PC-9 (cell line): Measurements from ENCODE around the gene ITGBL1. TPM values are rescaled to one million over a fixed set of nuclear protein-coding genes. Genes with fewer than 3 reads are reported as not detected.

Experiments used
- BruUV-seq: library from RNA; stranded (reverse); fragments of 400-500 nt; replicated peaks from 2 replicates; lab custom pipeline; 2021; lab: Mats Ljungman, UMichigan
- CTCF ChIA-PET: fragments of 300-600 bp; sonication (Branson Sonifier 250); formaldehyde crosslinking; loops from one replicate; lab custom pipeline; 2022; ENCODE audit warnings: antibody characterized with exemption; lab: Charles Lee
- POLR2A ChIA-PET: fragments of 300-600 bp; sonication (Branson Sonifier 250); formaldehyde crosslinking; loops from one replicate; lab custom pipeline; 2022; ENCODE audit warnings: antibody characterized with exemption; ENCODE audit not compliant: unreplicated experiment; lab: Charles Lee
- DNase-seq, 2 experiments: peaks; one replicate each; pipeline versions ENCODE4 v3.0.0 to v3.0.0-alpha.2; 2015 to 2022; ENCODE audit warnings: mixed read lengths in 1 of 2
- H2AFZ ChIP-seq: fragments of 200-600 bp; sonication (generic); 2 replicates; pipeline ENCODE4 v1.8.1; 2017; ENCODE audit warnings: antibody characterized with exemption
- H3F3A ChIP-seq: fragments of 200-600 bp; sonication (generic); 2 replicates; pipeline ENCODE4 v1.8.1; 2017; ENCODE audit warnings: antibody characterized with exemption, mild to moderate bottlenecking, low read depth; ENCODE audit not compliant: insufficient read depth
- H3K27ac ChIP-seq: fragments of 200-600 bp; sonication (generic); 2 replicates; pipeline ENCODE4 v1.6.1; 2016; ENCODE audit warnings: mixed run types
- H3K27me3 ChIP-seq: fragments of 200-600 bp; sonication (generic); 2 replicates; pipeline ENCODE4 v1.6.1; 2016; ENCODE audit warnings: low read depth, mixed run types; ENCODE audit not compliant: insufficient read depth
- H3K36me3 ChIP-seq: fragments of 200-600 bp; sonication (generic); 2 replicates; pipeline ENCODE4 v1.6.1; 2016; ENCODE audit warnings: low read depth, mixed run types
- H3K4me1 ChIP-seq: fragments of 200-600 bp; sonication (generic); replicated peaks from 2 replicates; pipeline ENCODE4 v1.6.1; 2016; ENCODE audit warnings: mixed run types; ENCODE audit not compliant: insufficient read depth
- H3K4me2 ChIP-seq: fragments of 200-600 bp; sonication (generic); 2 replicates; pipeline ENCODE4 v1.6.1; 2017; ENCODE audit warnings: mixed run types
- H3K4me3 ChIP-seq: fragments of 200-600 bp; sonication (generic); 2 replicates; pipeline ENCODE4 v1.6.1; 2016; ENCODE audit warnings: mixed run types
- H3K79me2 ChIP-seq: fragments of 200-600 bp; sonication (generic); 2 replicates; pipeline ENCODE4 v1.6.1; 2017; ENCODE audit warnings: low read depth, mixed run types
- H3K9me2 ChIP-seq: fragments of 200-600 bp; sonication (generic); 2 replicates; pipeline ENCODE4 v1.8.1; 2017; ENCODE audit warnings: mild to moderate bottlenecking; ENCODE audit not compliant: insufficient read depth
- H3K9me3 ChIP-seq: fragments of 200-600 bp; sonication (generic); 2 replicates; pipeline ENCODE4 v1.8.1; 2016; ENCODE audit warnings: low read depth; ENCODE audit not compliant: insufficient read depth
- H4K20me1 ChIP-seq: fragments of 200-600 bp; sonication (generic); 2 replicates; pipeline ENCODE4 v1.8.1; 2017; ENCODE audit not compliant: insufficient read depth
- EZH2 ChIP-seq: fragments of 200-600 bp; sonication (generic); IDR thresholded peaks from 2 replicates; pipeline ENCODE4 v1.8.0; 2017; ENCODE audit warnings: antibody characterized with exemption, low read depth
- intact Hi-C: fragments of 100-400 bp; cut with micrococcal nuclease; formaldehyde crosslinking; loops from one replicate; pipeline ENCODE4 v1.10.0; 2022; ENCODE audit not compliant: unreplicated experiment
- total RNA-seq: library from RNA; stranded (reverse); gene quantifications from 2 replicates; pipeline ENCODE4 v1.2.3, GENCODE V29; 2021
- TF ChIP-seq, protein P1 (sequence below): fragments of 200-600 bp; sonication (generic); conservative IDR thresholded peaks from 2 replicates; pipeline ENCODE4 v1.6.1; 2017; ENCODE audit warnings: mixed run types, antibody characterized with exemption, mild to moderate bottlenecking, moderate library complexity

Gene ITGBL1
- total RNA-seq, 1 experiment from 2014 or later: 52.5 TPM

DNA sequence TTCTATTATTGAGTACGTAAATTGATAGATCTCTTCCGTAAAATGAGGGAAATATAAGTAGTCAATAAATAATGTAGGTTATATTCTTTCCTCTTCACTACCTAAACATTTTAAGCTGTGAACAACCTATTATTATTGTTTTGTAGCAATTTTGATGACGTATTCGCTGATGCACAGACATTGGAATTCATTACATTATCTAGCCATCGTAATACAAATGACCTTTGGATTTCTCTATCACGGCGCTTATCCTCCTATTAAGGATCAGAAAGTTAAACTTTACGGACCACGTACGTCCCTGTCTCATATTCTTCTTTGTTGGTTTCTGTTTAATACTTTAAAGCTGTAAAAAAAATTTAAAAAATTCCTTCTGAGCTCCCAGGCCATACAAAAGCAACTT lies 264.9 kb downstream of the ITGBL1 start:
- CTCF ChIA-PET: no interaction called here
- H3K4me3 ChIP-seq: no peak overlapping the region
- BruUV-seq: no TSS peak

DNA sequence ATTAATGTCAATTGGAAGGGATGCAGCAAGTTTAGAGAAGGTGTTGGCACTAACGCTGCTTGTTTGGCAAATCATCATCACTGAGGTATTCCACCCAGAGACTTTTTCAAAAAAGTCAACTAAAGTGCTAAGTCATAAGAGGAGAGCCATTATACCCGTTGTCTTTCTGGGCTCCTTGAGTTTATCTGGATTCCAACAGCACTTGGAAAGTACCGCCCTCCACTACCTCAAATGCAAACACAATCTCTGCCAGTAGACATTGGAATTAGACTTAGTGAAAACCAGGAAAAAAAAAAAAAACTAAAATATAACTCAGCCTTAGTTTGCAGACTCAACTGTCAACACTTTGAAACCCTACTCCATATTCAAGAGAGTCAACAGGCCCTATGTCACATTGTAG lies 266.0 kb downstream of the ITGBL1 start:
- Histone ChIP-seq H3K9me3 (no peaks in the 10 kb centered on the region), H3K79me2 (no peaks in the 10 kb centered on the region), H3K36me3 (peaks cover 9% of the 10 kb centered on the region; the same call in 1 of the 2 replicates), H3F3A (no peaks in the 10 kb centered on the region), H4K20me1 (no peaks in the 10 kb centered on the region), H2AFZ (no peak overlapping the region), H3K4me2 (no peak overlapping the region), H3K4me3 (no peak overlapping the region), H3K4me1 (no peaks in the 10 kb centered on the region), H3K27ac (no peak overlapping the region), H3K9me2 (no peaks in the 10 kb centered on the region), H3K27me3 (no peaks in the 10 kb centered on the region)
- intact Hi-C loops: no loop called here
- DNase-seq: no peak
- ChIA-PET CTCF (no interaction called here), POLR2A (no interaction called here)
- TF ChIP-seq, protein P1, sequence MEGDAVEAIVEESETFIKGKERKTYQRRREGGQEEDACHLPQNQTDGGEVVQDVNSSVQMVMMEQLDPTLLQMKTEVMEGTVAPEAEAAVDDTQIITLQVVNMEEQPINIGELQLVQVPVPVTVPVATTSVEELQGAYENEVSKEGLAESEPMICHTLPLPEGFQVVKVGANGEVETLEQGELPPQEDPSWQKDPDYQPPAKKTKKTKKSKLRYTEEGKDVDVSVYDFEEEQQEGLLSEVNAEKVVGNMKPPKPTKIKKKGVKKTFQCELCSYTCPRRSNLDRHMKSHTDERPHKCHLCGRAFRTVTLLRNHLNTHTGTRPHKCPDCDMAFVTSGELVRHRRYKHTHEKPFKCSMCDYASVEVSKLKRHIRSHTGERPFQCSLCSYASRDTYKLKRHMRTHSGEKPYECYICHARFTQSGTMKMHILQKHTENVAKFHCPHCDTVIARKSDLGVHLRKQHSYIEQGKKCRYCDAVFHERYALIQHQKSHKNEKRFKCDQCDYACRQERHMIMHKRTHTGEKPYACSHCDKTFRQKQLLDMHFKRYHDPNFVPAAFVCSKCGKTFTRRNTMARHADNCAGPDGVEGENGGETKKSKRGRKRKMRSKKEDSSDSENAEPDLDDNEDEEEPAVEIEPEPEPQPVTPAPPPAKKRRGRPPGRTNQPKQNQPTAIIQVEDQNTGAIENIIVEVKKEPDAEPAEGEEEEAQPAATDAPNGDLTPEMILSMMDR: no peak
- TF ChIP-seq EZH2: no peak
- no TSS peak for BruUV-seq

More for the DNA sequence above, 264.9 kb downstream of the ITGBL1 start:
- no peak for DNase-seq
- Histone ChIP-seq H3K79me2 (no peaks in the 10 kb centered on the region), H4K20me1 (no peaks in the 10 kb centered on the region), H3K9me3 (no peaks in the 10 kb centered on the region), H3K4me1 (no peaks in the 10 kb centered on the region), H3K27me3 (no peaks in the 10 kb centered on the region), H2AFZ (no peak overlapping the region), H3K36me3 (peaks cover 9% of the 10 kb centered on the region; the same call in 1 of the 2 replicates), H3K9me2 (no peaks in the 10 kb centered on the region), H3K4me2 (no peak overlapping the region), H3F3A (no peaks in the 10 kb centered on the region), H3K27ac (no peak overlapping the region)
- intact Hi-C loops: no loop called here
- TF ChIP-seq, protein P1: no peak
- no peak for TF ChIP-seq EZH2
- POLR2A ChIA-PET: no interaction called here

DNA sequence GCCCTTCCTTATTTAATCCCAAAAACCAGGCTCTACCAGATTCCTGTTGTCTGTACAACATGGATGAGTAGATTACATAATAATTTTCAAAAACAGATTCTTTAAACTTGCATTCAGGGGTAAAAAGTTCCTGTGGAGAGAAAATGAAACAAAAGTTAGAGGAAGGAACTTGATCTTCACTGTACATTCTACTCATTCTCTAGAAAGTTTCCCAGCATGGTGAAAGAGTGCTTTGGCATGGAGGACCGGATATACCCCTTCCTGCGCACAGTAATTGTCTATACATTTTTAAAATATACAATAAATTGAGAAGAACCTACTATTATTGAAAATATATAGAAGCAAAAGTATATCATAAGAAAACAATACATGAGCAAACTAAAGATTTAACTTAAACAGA lies 274.2 kb downstream of the ITGBL1 start:
- Histone ChIP-seq H3K36me3 (no peaks in the 10 kb centered on the region), H2AFZ (no peak overlapping the region), H3K79me2 (no peaks in the 10 kb centered on the region), H3K4me2 (no peak overlapping the region), H3K27me3 (no peaks in the 10 kb centered on the region), H3K4me1 (no peaks in the 10 kb centered on the region), H3K4me3 (no peak overlapping the region), H3K9me3 (no peaks in the 10 kb centered on the region), H3K9me2 (no peaks in the 10 kb centered on the region), H4K20me1 (no peaks in the 10 kb centered on the region), H3F3A (no peaks in the 10 kb centered on the region), H3K27ac (no peak overlapping the region)
- ChIA-PET CTCF (no interaction called here), POLR2A (no interaction called here)
- DNase-seq: no peak
- intact Hi-C loops: no loop called here
- BruUV-seq: no TSS peak
- TF ChIP-seq, protein P1: no peak
- TF ChIP-seq EZH2: no peak
